ENCODE results near the gene NEDD8.

DNA sequence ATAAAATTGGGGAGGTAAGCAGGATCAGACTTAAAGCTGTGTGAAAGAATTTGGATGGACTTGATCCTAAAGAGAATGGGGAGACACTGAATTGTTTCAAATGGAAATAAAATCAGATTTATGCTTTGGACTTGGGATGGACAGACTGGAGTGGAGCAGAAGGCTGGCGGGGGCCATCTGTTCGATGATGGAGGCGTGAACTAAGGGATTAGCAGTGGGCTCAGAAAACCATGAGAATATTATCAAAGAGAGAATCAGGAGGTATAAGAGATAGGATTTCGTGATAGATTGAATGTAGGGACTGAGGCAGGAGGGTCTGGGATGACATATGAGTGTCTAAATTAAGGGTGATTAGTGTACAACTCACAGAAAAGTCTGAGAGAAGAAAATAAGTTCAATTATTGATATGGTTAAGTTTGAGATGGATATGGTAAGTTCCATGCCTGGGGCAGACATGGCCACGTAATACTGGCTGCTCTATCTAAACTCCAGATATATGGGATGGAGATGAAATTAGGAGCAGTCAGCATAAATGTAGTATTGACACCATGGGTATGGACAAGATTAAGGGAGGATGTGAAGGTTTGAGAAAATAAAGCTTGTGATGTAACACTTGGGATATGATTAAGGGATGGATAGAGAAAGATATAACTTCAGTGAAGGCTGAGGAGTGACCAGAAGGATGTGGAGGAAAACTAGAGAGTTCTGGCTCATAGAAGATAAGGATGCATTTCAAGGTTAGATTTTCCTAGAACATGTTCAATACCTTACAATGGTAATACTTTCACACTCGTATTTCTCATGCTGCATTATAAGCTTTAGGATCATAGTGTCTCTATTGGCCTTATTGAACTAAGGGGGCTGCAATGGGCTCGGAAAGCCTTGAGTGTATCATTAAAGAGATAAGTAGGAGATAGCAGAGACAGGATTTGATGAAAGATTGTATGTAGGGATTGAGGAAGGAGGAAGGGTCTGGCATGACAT, 27.7 kb downstream of the NEDD8 start:
- no peak for TF ChIP-seq EZH2phosphoT487 (IDR thresholded peaks at IDR 0.05; ENCODE audit: insufficient read depth, low read depth)
- TF ChIP-seq EZH2 (IDR thresholded peaks at IDR 0.05; ENCODE audit: insufficient read depth, poor library complexity, severe bottlenecking) = no peak

Measured in GM23248 (cell line).